Jurkat, Clone E6-1 (cell line): ENCODE measurements around the gene SUN2.

Experiments
- DNase-seq: peaks from one replicate; pipeline ENCODE4 v3.0.0-alpha.2; 2011; ENCODE audit warnings: low read depth, low spot score
- H3K4me3 ChIP-seq: 2 replicates; pipeline ENCODE4 v1.5.1; 2011; ENCODE audit warnings: mild to moderate bottlenecking, low read length, control low read depth, moderate library complexity

Gene SUN2

DNA sequence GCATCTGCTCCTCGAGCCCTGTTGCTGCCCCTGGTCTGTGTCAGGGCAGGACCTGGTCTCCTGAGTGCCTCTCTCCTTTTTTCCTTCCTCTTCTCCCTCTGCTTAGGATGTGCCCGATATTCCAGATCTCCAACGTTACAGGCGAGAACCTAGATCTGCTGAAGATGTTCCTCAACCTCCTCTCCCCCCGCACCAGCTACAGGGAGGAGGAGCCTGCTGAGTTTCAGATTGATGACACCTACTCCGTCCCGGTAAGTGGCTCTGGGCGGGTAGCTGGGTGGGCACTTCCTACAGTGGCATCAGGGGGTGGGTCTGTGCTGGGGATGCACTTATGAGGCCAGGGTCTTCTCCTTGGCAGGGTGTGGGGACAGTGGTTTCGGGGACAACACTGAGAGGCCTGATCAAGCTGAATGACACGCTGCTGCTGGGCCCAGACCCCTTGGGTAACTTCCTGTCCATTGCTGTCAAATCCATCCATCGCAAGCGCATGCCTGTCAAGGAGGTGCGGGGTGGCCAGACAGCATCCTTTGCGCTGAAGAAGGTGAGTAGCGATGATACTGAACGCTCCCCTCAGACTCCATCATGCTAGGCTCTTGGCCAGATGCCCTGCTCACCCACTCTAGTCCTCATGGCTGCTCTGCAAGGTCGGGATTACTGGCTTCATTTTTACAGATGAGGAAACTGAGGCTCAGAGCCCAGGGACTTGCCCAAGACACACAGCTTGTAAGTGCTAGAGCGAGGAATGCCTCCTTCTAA lies 29.7 kb downstream of the SUN2 start:
- no peak overlapping the region for H3K4me3 ChIP-seq
- DNase-seq, result no peak

DNA sequence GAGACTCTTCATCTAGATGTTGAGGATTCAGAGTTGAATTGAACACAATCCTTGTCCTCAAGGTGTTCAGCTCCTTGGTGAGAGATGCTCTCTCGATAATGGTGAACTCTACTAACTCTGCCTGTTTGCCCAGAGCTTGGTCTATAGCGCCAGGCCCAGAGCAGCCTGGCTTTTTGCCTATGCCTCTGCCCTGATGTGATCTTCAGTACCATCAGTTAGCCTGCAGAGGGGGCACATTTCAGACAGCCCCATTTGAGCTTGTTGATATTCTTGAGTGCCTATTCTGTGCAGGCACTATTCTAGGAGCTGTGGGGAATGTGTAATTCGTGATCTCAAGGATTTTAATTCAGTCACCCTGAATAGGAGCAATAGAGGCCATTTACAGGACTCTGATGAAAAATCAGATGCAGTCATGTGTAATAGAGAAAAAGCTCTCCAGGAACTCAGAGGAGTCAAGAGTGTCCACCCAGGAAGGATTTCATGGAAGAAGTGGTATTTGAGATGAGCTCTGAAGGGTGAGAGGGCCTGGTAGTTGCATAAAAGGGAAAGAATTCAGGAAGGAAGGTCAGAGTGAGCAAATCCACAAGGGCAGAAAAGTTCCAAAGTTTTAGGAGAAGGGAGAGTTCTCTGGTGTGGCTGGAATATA lies 30.7 kb downstream of the SUN2 start:
- no peak overlapping the region for H3K4me3 ChIP-seq
- DNase-seq, result peak; percentile 37

DNA sequence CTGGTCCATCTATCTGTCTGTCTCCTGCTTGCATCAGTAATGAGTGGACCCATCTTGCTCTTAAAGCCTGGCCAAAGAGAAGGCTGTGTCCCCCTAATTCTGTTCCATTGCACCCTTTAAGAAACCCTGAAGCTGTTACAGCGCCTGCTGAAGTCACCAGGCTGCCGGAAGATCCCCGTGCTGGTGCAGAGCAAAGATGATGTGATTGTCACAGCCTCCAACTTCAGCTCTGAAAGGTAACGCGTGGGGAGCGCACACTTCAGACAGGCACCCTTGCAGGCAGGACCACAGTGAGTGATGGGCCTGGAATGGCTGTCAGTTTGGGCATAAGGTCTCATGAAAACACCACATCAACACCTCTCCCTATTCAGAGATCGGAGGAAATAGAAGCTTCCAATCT lies 31.6 kb downstream of the SUN2 start:
- no peak overlapping the region for H3K4me3 ChIP-seq

DNA sequence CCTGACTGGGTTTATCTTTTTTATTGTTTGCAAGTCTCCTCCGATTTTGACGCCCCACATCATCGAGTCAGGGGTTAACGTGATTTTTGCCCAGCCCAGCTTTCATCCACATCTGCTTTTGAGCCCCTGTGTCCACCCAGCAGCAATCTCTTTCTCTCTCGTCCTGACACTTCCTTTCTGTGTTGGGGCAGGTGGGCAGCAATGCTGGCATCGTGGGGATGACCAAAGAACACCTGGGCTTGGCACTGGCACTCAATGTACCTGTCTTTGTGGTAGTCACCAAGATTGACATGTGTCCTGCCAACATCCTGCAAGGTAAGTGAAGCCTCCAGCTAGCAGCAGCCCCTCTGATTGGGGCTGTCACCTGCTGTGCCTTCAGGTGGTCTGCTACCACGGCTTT lies 34.2 kb downstream of the SUN2 start:
- no peak overlapping the region for H3K4me3 ChIP-seq
- no peak for DNase-seq

More for the DNA sequence above, 31.6 kb downstream of the SUN2 start:
- DNase-seq, result no peak

DNA sequence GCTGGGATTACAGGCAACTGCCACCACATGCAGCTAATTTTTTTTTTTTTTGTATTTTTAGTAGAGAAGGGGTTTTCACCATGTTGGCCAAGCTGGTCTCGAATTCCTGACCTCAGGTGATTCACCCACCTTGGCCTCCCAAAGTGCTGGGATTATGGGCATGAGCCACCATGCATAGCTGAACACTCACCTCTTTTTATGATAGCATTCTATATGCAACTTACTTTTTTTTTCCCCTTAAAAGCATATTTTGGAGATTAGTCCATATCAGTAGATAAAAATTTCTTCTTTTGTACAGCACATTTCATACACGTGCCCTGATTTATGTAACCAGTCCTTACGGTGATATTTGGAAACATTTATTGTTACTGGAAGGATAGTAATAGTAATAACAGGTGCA lies 35.4 kb downstream of the SUN2 start:
- DNase-seq, result no peak
- no peak overlapping the region for H3K4me3 ChIP-seq

DNA sequence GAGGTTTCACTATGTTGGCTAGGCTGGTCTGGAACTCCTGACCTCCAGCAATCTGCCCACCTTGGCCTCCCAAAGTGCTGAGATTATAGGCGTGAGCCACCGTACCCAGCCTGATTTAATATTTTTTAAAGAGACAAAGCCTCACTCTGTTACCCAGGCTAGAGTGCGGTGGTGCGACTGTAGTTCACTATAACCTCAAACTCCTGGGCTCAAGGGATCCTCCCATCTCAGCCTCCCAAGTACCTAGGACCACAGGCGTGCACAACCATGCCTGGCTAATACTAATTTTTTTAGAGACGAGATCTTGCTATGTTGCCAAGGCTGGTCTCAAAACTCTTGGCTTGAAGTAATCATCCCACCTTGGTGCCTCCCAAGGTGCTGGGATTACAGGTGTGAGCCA lies 36.6 kb downstream of the SUN2 start:
- no peak overlapping the region for H3K4me3 ChIP-seq
- DNase-seq, result no peak

DNA sequence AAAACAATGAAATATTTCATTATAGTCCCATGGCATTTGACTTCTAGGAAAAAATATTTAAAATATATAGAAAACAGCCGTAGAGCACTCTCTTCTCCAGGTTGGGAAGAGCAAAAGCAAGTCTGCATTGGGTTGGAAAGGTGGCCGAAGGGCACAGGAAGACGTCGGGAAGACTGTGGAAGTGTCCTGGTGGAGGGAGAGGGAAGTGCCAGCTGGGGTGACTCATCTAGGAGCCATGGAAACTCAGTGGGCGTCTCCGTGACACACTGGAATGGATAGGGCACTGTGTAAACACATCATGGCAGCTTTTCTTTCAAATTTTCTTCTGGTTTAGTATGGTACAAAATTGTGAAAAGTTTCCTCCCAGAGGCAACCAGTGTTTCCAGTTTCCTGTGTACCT lies 37.4 kb downstream of the SUN2 start:
- no peak overlapping the region for H3K4me3 ChIP-seq
- no peak for DNase-seq

DNA sequence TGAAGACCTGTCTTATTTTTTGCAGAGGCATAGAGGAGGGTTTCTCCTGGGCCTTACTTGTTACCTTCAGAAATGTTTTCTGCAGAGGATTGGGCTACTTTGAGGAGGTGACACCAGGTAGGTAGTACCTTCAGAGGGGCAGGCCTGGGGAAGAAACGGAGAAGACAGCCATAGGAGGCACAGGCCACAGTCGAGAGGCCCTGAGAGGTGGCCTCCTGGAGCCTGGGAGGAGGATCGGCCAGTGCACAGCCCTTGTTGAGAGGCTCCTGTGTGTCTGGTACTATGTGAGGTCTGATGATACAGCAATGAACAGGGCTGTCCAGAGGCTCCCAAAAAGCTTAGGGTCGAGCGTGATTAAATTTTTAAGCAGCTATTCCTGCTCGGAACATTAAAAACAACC lies 38.6 kb downstream of the SUN2 start:
- H3K4me3 ChIP-seq, result no peak overlapping the region
- no peak for DNase-seq

DNA sequence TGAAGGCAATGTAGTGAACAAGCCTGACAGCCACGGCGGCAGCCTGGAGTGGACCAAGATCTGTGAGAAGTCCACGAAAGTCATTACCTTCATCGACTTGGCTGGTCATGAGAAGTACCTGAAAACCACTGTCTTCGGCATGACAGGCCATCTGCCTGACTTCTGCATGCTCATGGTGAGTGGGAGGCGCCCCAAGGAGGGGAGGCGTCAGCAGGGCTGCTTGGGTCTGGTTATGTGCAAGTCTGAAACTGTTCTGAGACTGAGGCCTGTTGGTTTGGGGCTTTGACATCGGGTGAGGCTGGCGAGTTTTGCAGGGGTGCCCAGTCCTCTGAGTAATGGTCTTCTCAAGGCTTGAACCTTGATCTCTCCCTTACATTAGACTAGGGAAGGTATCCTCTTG lies 39.0 kb downstream of the SUN2 start:
- no peak for DNase-seq
- H3K4me3 ChIP-seq, result no peak overlapping the region

DNA sequence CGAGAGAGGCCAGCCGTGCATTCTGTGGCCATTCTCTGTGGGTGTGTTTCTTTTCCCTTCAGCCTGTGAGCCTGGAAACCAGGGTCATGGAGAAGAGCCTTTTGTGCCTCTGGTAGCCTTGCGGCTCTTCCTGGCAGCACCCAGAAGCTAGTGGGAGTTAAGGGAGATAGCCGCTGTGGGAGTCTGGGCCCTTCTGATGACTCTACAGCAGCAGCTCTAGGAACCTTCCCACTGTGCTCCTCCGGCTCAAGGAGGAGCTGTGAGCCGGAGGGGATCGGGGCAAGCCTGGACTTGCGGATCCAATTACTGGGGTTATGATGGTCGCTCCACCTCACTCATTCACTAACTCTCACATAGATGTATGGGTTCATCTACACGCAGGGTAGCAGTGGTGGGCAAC lies 39.5 kb downstream of the SUN2 start:
- H3K4me3 ChIP-seq, result no peak overlapping the region
- no peak for DNase-seq

DNA sequence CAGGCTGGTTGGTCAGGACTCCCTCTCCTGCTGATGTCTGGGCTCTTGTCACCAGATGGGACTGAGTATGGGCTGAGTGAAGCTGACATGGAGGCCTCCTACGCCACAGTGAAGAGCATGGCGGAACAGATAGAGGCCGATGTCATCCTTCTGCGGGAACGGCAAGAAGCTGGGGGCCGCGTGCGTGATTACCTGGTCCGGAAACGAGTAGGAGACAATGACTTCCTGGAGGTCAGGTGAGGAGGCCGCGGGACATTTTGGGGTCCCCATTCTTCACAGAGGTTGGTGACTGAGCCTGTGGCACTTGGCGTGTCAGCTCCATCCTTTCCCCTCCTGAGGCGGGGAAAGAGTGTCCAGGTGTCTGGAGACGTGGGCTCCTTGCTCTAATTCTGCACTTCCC lies 39.9 kb downstream of the SUN2 start:
- DNase-seq, result no peak
- no peak overlapping the region for H3K4me3 ChIP-seq

DNA sequence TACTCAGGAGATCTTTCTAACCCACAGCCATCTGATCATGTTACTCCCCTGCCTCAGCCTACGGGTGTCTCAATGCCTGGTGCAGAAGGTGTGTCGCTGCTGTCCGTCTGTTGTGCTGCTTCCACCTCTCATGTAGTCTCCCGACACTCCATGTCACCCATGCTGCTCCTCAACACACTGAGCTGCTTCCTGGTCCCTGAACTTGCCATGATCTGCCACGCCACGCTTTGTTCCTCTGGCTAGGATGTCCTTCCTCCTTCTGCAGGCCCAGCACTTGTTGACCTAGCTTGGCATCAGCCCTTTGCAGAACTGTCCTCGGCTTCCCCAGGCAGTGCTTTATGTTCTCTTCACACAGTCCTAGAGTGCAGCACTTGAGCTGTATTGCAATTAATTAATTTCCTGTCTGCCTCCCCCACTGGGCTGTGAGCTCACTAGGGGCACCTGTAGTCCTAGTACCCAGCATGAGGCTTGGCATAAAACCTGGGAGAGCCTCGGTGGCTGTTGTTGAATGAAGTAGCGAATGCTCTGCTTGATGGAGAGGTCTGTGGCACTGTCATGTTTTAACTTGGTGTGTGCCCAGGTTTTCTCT lies 40.5 kb downstream of the SUN2 start:
- DNase-seq, result no peak
- H3K4me3 ChIP-seq, result no peak overlapping the region

DNA sequence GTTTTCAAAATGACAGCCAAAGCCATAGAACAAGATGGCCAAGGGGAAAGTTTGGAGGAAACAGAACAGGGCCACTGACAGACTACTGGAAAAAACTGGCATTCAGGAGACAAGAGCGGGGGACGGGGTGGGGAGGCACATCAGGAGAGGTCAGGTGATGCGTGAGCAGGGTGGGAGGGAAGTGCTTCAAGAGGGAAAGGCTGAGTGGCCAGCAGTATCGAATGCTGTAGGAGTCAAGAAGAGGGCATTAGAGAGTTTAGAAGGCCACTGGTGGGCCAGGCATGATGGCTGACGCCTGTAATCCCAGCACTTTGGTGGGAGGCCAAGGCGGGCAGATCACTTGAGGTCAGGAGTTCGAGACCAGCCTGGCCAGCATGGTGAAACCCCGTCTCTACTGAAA lies 41.9 kb downstream of the SUN2 start:
- DNase-seq, result no peak
- no peak overlapping the region for H3K4me3 ChIP-seq

DNA sequence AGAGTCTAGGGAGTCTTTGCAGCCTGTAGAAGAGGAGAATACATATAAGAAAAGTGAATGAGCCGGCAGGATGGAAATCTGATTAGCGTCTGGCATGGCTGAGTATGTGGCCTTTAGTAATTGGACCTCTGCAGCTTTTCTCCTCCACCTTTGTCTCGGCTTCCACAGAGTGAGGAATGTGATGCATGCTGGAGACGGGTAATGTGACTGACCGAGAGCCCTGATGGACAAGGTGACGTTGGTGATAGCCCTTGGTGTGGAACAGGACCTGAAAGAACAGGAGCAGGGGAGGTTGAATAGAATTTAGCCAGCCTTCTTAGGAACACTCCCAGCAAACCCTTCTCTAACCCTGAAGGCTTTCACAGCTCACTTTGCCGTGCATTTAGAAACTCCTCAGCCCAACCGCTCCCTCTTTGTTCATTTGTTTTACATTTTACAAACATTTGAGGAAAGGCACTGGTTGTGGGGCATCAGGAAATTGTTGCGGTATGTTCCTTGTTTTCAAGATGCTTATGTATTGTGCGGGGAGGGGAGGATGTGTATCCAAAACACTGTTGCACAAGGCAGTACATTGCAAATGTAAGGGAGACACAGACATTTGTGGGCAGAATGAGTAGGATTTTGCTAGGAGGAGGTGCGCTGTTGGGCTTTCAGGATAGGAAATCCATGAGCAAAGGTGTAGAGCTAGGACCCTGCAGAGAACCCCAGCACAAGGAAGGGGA lies 43.2 kb downstream of the SUN2 start:
- no peak for DNase-seq
- no peak overlapping the region for H3K4me3 ChIP-seq

DNA sequence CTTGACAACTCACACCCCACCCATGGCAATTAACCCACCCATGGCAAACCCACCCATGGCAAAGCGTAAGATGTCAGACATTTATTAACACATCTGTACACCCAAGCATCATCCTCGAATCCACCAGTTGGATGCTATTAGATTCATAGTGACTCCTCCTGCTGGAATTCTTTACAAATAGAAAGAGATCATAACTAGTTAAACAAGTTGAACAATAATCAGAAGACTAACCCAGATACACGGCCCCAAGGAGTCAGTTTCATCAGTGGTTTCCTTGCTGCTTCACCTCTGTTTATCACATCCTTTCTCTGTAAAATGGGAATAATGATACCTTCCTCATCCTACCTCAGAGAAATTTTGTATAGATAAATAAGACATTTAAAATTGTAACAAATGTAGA lies 44.9 kb downstream of the SUN2 start:
- DNase-seq, result no peak
- no peak overlapping the region for H3K4me3 ChIP-seq

DNA sequence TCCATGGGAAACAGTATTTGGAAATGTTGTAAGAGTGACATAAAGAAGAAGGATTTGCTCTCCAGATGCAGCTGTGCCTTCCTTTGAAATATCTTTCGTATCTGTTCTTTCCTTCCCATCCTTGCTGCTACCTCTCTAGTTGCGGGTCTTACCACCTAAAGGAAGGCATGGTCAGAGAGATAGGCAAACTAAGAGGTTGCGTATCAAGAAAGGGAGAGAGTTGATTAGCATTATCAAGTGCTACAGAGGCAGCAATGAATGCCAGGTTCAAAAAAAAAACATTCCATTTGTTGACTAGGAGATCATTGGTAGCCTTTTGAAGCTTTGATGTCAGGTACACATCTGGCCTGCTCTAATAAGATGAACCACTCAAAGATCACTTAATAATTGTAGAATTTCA lies 45.4 kb downstream of the SUN2 start:
- H3K4me3 ChIP-seq, result no peak overlapping the region
- no peak for DNase-seq

DNA sequence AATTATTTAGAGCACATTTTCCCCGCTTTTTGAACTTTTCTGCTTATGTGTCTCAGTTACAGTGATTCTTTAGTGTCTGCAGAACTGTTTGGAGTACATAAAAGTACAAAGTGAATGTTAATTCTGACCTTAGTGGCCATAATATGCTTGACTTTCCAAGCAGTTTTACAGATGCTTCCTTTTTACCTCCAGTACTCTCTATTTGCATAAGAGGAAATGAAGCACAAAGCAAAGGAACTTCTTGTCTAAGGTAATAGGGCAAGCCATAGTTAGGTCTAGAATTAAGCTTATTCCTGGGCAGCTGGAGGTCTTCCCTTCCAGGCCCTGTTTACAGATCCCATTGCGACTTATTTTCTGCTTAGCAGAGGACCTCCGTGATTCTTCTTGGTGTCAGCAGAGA lies 46.5 kb downstream of the SUN2 start:
- no peak overlapping the region for H3K4me3 ChIP-seq
- DNase-seq, result no peak

DNA sequence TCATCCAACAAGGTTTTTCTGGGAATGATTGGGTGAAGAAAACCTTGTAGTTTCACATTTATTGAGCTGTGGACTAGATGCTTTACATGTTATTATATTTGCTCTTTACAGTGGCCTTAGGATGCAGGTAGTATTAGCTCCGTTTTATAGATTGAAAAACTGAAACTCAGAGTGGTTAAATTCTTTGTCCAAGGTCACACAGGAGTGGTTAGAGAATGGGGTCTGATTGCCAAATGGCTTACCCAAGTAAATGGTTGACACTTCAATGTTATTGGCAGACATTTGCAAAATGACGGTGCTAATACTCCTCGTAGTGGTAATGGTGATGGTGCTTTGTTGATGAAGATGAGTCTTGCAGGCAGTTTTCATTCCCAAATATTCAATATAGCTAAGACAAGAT lies 47.8 kb downstream of the SUN2 start:
- DNase-seq, result no peak
- H3K4me3 ChIP-seq, result no peak overlapping the region

DNA sequence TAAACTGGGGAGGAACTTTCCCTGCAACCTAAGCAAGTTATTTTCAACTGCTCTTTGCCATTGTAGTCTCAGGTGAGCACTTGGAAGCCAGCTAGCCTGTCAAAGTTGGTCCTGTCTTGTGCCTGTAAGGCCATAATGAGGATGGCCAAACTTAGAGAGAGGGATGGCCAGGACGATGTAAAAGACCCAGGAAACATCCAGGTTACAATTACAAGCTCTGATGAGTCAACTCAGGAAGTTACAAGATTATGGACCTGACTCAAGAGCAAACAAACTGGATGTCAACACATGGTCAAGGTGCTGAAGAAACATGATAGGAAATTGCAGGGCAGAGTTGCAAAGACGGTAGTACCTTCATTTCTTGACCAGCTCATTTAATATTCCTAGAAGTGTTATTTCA lies 48.5 kb downstream of the SUN2 start:
- H3K4me3 ChIP-seq, result no peak overlapping the region
- DNase-seq, result no peak

DNA sequence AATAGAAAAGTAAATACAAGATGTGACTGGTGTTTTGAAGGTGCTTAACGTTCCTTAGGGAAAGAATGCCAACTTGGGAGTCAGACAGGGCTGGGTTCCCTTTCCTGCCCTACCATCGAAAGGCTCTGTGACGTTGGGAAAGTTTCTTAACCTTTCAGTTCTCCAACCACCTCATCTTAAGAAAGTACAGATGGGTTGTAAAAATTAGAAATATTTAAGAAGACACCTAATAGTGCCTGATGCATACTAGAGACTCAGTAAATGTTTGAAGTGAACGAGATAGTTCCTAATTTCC lies 49.0 kb downstream of the SUN2 start:
- H3K4me3 ChIP-seq, result peak overlapping the region; percentile 75
- DNase-seq, result no peak
